GM12891 (cell line): ENCODE measurements around the gene PRKN.

ENCODE experiments used
- POLR2A ChIP-seq: IDR thresholded peaks from 2 replicates; pipeline ENCODE4 v1.6.1; 2011; ENCODE audit warnings: low read depth, low read length, control low read depth
- POLR2AphosphoS5 ChIP-seq: IDR thresholded peaks from 2 replicates; pipeline ENCODE4 v1.6.1; 2011; ENCODE audit warnings: low read depth, low read length, control low read depth
- POU2F2 ChIP-seq: IDR thresholded peaks from 2 replicates; pipeline ENCODE4 v1.6.1; 2011; ENCODE audit warnings: low read depth, mild to moderate bottlenecking, control low read depth, low read length, moderate library complexity
- SPI1 ChIP-seq: IDR thresholded peaks from 2 replicates; pipeline ENCODE4 v1.6.1; 2011; ENCODE audit warnings: low read depth, low read length, control low read depth
- TAF1 ChIP-seq: IDR thresholded peaks from 2 replicates; pipeline ENCODE4 v1.6.1; 2011; ENCODE audit warnings: low read depth, low read length, control low read depth

DNA sequence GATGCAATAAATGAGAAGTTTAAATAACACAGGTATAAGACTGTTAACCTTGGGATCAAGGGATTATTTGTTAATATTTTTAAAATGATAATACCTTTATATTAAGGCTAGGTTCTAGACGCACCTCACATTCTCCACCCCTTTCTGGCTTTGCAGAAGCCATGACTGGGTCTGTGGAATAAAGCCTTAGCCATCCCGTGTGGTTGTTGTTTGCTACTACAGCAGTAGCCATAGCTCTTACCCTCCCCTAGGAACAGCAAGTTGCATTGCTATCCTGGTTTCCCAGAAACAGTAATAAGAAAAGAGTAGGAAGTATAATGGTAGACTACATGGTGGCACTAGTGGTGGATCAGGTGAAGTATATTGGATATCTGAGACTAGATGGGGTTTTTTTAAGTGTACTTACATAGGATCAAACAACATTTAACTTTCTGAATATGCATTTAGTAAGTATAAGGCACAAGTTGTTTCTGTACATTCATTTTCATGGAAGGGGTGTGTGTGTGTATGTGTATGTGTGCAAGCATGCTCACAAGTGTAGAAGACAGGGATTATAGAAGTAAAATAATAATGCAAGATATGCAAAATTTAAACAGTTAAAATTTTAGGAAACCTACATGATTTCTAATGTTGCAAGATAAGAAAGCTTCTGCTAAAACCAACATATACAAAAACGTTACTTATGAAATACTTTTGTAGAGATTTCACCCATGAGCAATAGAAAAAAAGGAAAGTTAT, 384.2 kb downstream of the PRKN start:
- TF ChIP-seq POLR2A (no peak), POLR2AphosphoS5 (no peak), TAF1 (no peak), SPI1 (no peak), POU2F2 (no peak)
